ENCODE measurements around the gene LPP. TPM values are rescaled to one million over a fixed set of nuclear protein-coding genes. Genes with fewer than 3 reads are reported as not detected.

Gene LPP
- total and polyA plus RNA-seq, 2 of the 4 experiments (the other 2 are of a cell fraction): 16.0 to 130 TPM

DNA sequence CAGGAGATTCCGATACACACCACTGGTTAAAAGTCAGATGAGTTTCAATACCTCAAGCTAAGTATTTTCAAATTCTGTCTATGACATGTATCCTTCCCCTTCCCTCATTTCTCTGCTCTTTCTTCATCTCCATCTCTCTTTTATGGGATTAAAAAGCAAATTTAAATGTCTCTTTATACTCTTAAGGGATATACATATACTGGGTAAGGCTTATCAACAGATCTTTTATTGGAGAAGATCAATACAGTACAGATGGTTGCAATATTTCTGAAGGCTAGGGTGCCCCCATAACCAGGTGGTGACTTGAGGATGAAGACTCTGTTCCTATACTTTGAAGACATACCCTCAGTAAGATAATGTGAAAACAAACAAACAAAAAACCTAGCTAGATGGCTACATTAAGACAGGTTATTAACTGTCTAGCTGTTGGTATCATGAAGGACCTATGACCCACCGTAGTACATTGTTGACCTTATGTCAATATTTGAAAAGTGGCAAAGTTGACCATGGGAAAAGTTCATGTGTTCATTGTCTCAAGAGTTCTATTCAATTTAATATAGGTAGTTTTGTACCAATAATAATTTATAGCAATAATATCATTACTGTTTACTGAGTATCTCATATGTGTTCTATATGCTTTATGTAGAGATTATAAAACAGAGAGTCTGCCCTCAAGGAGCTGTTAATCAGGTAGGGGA is 319.8 kb downstream of the LPP start:
- Histone ChIP-seq H3K4me1 (ENCODE audit: control insufficient read depth, insufficient read depth, low read length) (peaks cover 9% of the 10 kb centered on the region), H3K23ac (ENCODE audit: low read depth, low read length) (no peak overlapping the region), H3K4ac (ENCODE audit: low read depth, low read length) (no peak overlapping the region), H2AK5ac (ENCODE audit: low read depth, low read length) (no peak overlapping the region), H4K8ac (ENCODE audit: low read depth in 2 of 2, low read length in 2 of 2) (no peak overlapping the region), H3K27ac (ENCODE audit: insufficient read depth, low read length) (no peak overlapping the region), H2AFZ (replicated peaks; ENCODE audit: low read length, poor library complexity) (no peak overlapping the region), H3K18ac (ENCODE audit: low read depth, low read length) (no peak overlapping the region), H3K9ac (ENCODE audit: low read depth, low read length) (no peak overlapping the region), H2BK20ac (ENCODE audit: low read depth, low read length) (no peak overlapping the region), H2AK9ac (replicated peaks; ENCODE audit: low read depth, low read length, poor library complexity) (no peak overlapping the region), H3K56ac (ENCODE audit: extremely low read depth, insufficient read depth, low read length) (no peak overlapping the region), H3K9me3 (ENCODE audit: control insufficient read depth, insufficient read depth, low read length) (no peaks in the 10 kb centered on the region), H3K27me3 (ENCODE audit: control insufficient read depth, insufficient read depth, low read length) (no peaks in the 10 kb centered on the region), H3K14ac (replicated peaks; ENCODE audit: low read depth, low read length) (no peak overlapping the region), H3K9me1 (ENCODE audit: insufficient read depth, low read length) (peaks cover 10% of the 10 kb centered on the region), H4K91ac (ENCODE audit: insufficient read depth, low read depth, low read length) (no peak overlapping the region), H4K20me1 (ENCODE audit: insufficient read depth, low read length) (peaks cover 39% of the 10 kb centered on the region; the same call in 1 of the 2 replicates), H3K36me3 (ENCODE audit: control insufficient read depth, insufficient read depth, low read length) (peaks cover 8% of the 10 kb centered on the region), H3K79me1 (ENCODE audit: low read depth in 1 of 2, low read length in 2 of 2) (peaks cover 42 to 67% of the 10 kb centered on the region in 2 experiments), H3K4me2 (ENCODE audit: low read depth, low read length) (no peak overlapping the region), H3K4me3 (ENCODE audit: insufficient read depth, low read depth, low read length) (no peak overlapping the region), H4K5ac (ENCODE audit: low read depth, low read length) (no peak overlapping the region), H2BK120ac (ENCODE audit: low read depth, low read length) (no peak overlapping the region), H2BK5ac (ENCODE audit: low read depth, low read length, poor library complexity, severe bottlenecking) (no peak overlapping the region), H2BK15ac (ENCODE audit: low read depth, low read length) (no peak overlapping the region)
- TF ChIP-seq POLR2A (IDR thresholded peaks at IDR 0.05; ENCODE audit: low read depth, low read length) (no peak), MAZ (IDR thresholded peaks at IDR 0.05; ENCODE audit: borderline replicate concordance, low read depth, low read length) (no peak), BHLHE40 (IDR thresholded peaks at IDR 0.05; ENCODE audit: low read depth, low read length) (no peak), MXI1 (IDR thresholded peaks at IDR 0.05; ENCODE audit: borderline replicate concordance, low read depth, low read length) (no peak), FOS (IDR thresholded peaks at IDR 0.05; ENCODE audit: low read depth, low read length) (no peak), RFX5 (IDR thresholded peaks at IDR 0.05; ENCODE audit: low read depth, low read length) (no peak), RAD21 (IDR thresholded peaks at IDR 0.05; ENCODE audit: low read length) (no peak), MAFK (IDR thresholded peaks at IDR 0.05; ENCODE audit: low read depth, low read length) (no peak), RCOR1 (IDR thresholded peaks at IDR 0.05; ENCODE audit: insufficient replicate concordance, low read length) (no peak), CHD1 (IDR thresholded peaks at IDR 0.05; ENCODE audit: low read depth, low read length) (no peak), SMC3 (IDR thresholded peaks at IDR 0.05; ENCODE audit: low read depth, low read length) (no peak), CEBPB (IDR thresholded peaks at IDR 0.05; ENCODE audit: low read depth, low read length) (no peak)
- TF ChIP-seq, protein P1, sequence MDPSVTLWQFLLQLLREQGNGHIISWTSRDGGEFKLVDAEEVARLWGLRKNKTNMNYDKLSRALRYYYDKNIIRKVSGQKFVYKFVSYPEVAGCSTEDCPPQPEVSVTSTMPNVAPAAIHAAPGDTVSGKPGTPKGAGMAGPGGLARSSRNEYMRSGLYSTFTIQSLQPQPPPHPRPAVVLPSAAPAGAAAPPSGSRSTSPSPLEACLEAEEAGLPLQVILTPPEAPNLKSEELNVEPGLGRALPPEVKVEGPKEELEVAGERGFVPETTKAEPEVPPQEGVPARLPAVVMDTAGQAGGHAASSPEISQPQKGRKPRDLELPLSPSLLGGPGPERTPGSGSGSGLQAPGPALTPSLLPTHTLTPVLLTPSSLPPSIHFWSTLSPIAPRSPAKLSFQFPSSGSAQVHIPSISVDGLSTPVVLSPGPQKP (IDR thresholded peaks at IDR 0.05; ENCODE audit: borderline replicate concordance, low read depth, low read length): no peak
- TF ChIP-seq, protein P2, sequence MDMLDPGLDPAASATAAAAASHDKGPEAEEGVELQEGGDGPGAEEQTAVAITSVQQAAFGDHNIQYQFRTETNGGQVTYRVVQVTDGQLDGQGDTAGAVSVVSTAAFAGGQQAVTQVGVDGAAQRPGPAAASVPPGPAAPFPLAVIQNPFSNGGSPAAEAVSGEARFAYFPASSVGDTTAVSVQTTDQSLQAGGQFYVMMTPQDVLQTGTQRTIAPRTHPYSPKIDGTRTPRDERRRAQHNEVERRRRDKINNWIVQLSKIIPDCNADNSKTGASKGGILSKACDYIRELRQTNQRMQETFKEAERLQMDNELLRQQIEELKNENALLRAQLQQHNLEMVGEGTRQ (IDR thresholded peaks at IDR 0.05; ENCODE audit: low read depth, low read length): no peak
- TF ChIP-seq, protein P3, sequence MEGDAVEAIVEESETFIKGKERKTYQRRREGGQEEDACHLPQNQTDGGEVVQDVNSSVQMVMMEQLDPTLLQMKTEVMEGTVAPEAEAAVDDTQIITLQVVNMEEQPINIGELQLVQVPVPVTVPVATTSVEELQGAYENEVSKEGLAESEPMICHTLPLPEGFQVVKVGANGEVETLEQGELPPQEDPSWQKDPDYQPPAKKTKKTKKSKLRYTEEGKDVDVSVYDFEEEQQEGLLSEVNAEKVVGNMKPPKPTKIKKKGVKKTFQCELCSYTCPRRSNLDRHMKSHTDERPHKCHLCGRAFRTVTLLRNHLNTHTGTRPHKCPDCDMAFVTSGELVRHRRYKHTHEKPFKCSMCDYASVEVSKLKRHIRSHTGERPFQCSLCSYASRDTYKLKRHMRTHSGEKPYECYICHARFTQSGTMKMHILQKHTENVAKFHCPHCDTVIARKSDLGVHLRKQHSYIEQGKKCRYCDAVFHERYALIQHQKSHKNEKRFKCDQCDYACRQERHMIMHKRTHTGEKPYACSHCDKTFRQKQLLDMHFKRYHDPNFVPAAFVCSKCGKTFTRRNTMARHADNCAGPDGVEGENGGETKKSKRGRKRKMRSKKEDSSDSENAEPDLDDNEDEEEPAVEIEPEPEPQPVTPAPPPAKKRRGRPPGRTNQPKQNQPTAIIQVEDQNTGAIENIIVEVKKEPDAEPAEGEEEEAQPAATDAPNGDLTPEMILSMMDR (conservative IDR thresholded peaks at IDR 0.05; ENCODE audit: low read depth, low read length): no peak
- dilution Hi-C loops (cut with HindIII; ENCODE audit: low sequenced_read_pairs, unreplicated experiment): no loop called here
- ChIA-PET POLR2A (ENCODE audit: unreplicated experiment) (no interaction called here), CTCF (interaction anchor here (0.8 to 1.0 kb wide), 2 partner anchors 10 to 14 kb away, joined by 3 to 4 read pairs; no protein-coding TSS in a partner anchor)
- intact Hi-C loops (cut with micrococcal nuclease): no loop called here
- no peak for DNase-seq
- in situ Hi-C loops (cut with MboI; ENCODE audit: low sequenced_read_pairs): loop anchor here (25.0 kb wide), 1 partner anchor 664 kb away; no protein-coding TSS in a partner anchor
- BruUV-seq (replicated peaks): no TSS peak
- ATAC-seq (ENCODE audit: low read depth): no peak
- WGBS, 2 experiments (ENCODE audit: extremely low coverage in 2 of 2, insufficient read length in 1 of 2): no CpG with 5 or more reads among the region's 2 CpGs
